Karpas-422 (cell line): ENCODE measurements around the gene ERVH48-1. TPM values are rescaled to one million over a fixed set of nuclear protein-coding genes. Genes with fewer than 3 reads are reported as not detected.
A peak's percentile ranks its signal among the peaks of the same experiment; 100 is the strongest.
"Not testable (repeated sequence)": the region's sequence is repeated elsewhere in the genome, so short reads cannot be mapped to it uniquely, and the experiment has no call there.

ENCODE experiments used
- DNase-seq: peaks from one replicate; pipeline ENCODE4 v3.0.0-alpha.2; 2015
- H2AFZ ChIP-seq: fragments of 200-600 bp; sonication (generic); 2 replicates; pipeline ENCODE4 v1.6.1; 2014; ENCODE audit warnings: antibody characterized with exemption, low read length, mixed read lengths
- H3K27ac ChIP-seq: fragments of 200-600 bp; sonication (generic); 2 replicates; pipeline ENCODE4 v1.5.1; 2014; ENCODE audit warnings: mild to moderate bottlenecking, low read length, moderate library complexity
- H3K27me3 ChIP-seq: fragments of 200-600 bp; sonication (generic); 2 replicates; pipeline ENCODE4 v1.6.1; 2014; ENCODE audit warnings: low read length, mixed read lengths
- H3K36me3 ChIP-seq: fragments of 200-600 bp; sonication (generic); 2 replicates; pipeline ENCODE4 v1.6.1; 2014; ENCODE audit warnings: low read length, mixed read lengths; ENCODE audit not compliant: insufficient read depth
- H3K4me1 ChIP-seq: fragments of 200-600 bp; sonication (generic); 2 replicates; pipeline ENCODE4 v1.6.1; 2014; ENCODE audit warnings: mild to moderate bottlenecking, low read length, mixed read lengths
- H3K4me2 ChIP-seq: fragments of 200-600 bp; sonication (generic); 2 replicates; pipeline ENCODE4 v1.6.1; 2014; ENCODE audit warnings: low read length, low read depth, mild to moderate bottlenecking; ENCODE audit not compliant: poor library complexity, severe bottlenecking
- H3K4me3 ChIP-seq: fragments of 200-600 bp; sonication (generic); 2 replicates; pipeline ENCODE4 v1.5.1; 2014; ENCODE audit warnings: mild to moderate bottlenecking, antibody characterized with exemption, low read length, mixed read lengths
- H3K79me2 ChIP-seq: fragments of 200-600 bp; sonication (generic); 2 replicates; pipeline ENCODE4 v1.6.1; 2014; ENCODE audit warnings: mild to moderate bottlenecking, low read length, mixed read lengths
- H3K9ac ChIP-seq: fragments of 200-600 bp; sonication (generic); 2 replicates; pipeline ENCODE4 v1.6.0; 2014; ENCODE audit warnings: low read length
- H3K9me2 ChIP-seq: fragments of 200-600 bp; sonication (generic), shearing (Covaris generic); replicated peaks from 2 replicates; pipeline ENCODE4 v1.6.0; 2014; ENCODE audit warnings: mild to moderate bottlenecking, low read length, moderate library complexity; ENCODE audit not compliant: insufficient read depth
- H3K9me3 ChIP-seq: fragments of 300-700, 200-600 bp; sonication (generic); 2 replicates; pipeline ENCODE4 v1.6.1; 2014; ENCODE audit warnings: low read length, mixed read lengths
- H4K20me1 ChIP-seq: fragments of 200-600 bp; sonication (generic); 2 replicates; pipeline ENCODE4 v1.6.1; 2014; ENCODE audit warnings: mild to moderate bottlenecking, antibody characterized with exemption, low read length, low read depth; ENCODE audit not compliant: insufficient read depth
- small RNA-seq: library from RNA; depleted of rRNA; stranded (forward); fragments of <200 nt; gene quantifications from one replicate; pipeline ENCODE3, GENCODE V24; 2014
- total RNA-seq: library from RNA; depleted of rRNA; stranded (reverse); fragments of >200 nt; shearing (Covaris generic); gene quantifications from 2 replicates; pipeline ENCODE4 v1.2.3, GENCODE V29; 2014; ENCODE audit warnings: low replicate concordance; rRNA removed

Gene ERVH48-1
- total RNA-seq, 1 experiment from 2014 or later, result not detected

DNA sequence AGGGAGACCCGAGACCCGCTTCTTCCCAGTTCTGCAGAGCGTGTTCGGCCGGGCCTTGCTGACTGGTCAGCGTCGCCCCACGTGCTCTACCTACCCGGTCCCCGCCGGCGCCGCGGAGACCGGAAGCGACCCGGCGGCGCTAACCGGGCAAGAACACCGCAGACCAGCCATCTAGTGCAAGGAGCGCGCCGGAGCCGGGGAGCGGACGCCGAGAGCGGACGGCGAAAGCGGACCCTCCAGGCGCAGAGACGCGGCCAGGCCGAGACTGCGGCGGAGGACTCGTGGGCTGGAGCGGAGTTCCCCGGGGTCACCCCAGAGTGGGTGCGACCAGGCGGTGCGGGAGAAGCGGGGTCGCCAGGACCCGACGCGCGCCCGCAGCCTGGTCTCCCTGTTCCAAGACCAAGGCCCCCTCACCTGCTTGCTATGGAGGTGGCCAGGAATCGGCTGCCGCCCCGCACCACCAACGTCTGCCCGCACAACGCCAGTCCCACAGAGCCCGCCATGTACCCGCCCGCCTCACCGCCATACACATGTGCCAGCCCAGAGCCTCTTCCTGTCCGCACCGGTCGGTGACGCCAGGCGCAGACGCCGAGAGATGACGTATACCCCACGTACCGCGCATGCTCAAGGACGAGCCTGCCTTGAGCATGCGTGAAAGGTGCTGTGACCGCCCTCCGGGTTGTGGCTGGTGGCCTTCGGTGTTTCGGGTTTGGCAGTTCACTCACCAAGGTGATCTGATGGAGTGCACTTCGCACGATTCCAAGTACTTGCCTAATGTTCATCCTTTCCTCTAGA, 46.2 kb downstream of the ERVH48-1 start, which contains the start of gene WDR4:
TSS of gene WDR4 (minus strand) at position 547 of the 795 bp plus-strand sequence. CDS start at position 503, 44 bp downstream.
- peak within 1 kb of the TSS; percentile 56; the same call in 1 of the 2 replicates for H2AFZ ChIP-seq
- H4K20me1 ChIP-seq, result peaks cover 11% of the 10 kb centered on the region; the same call in 1 of the 2 replicates
- peaks cover 19% of the 10 kb centered on the region for H3K4me1 ChIP-seq
- H3K9me2 ChIP-seq, result no peaks in the 10 kb centered on the region
- no peaks in the 10 kb centered on the region for H3K9me3 ChIP-seq
- H3K4me3 ChIP-seq, result peak within 1 kb of the TSS; percentile 90
- peak within 1 kb of the TSS; percentile 92 for H3K4me2 ChIP-seq
- peak within 1 kb of the TSS; percentile 68 for H3K27ac ChIP-seq
- peak within 1 kb of the TSS; percentile 94 for H3K9ac ChIP-seq
- H3K27me3 ChIP-seq, result no peaks in the 10 kb centered on the region
- peaks cover 3% of the 10 kb centered on the region; the same call in 1 of the 2 replicates for H3K36me3 ChIP-seq
- H3K79me2 ChIP-seq, result peaks cover 52% of the 10 kb centered on the region
- DNase-seq, result peak; percentile 99

DNA sequence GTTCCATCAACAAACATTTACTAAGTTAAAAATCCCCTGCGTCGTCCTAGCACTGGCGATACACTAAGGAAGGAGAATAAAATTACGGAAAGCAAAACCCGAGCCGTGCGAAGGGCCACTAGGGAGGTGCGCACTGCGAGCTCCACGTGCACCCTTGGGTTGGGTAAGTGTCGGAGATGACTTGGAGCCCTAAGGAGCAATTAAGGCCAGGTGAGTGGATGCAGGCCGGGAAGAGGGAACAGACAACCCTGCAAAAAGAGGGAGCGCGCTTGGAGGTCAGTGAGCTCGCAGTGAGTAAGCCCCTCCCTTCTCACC, 46.8 kb downstream of the ERVH48-1 start:
- H2AFZ ChIP-seq, result no peak overlapping the region
- no peaks in the 10 kb centered on the region for H3K27me3 ChIP-seq

DNA sequence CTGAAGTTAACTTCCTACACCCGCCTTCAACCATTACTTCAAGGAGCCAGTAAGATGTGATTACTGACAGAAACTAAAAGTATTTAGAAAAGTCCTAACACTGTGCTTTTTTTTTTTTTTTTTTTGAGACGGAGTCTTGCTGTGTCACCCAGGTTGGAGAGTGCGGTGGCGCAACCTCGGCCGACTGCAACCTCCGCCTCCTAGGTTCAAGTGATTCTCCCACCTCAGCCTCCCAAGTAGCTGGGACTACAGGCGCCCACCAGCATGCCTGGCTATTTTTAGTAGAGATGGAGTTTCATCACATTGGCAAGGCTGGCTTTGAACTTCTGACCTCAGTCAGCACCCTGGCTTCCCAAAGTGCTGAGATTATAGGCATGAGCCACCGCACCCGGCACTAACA, 49.6 kb downstream of the ERVH48-1 start:
- not testable (repeated sequence) for H3K9ac ChIP-seq, H3K4me3 ChIP-seq, H3K9me2 ChIP-seq, H3K27ac ChIP-seq, H2AFZ ChIP-seq, H3K9me3 ChIP-seq, H3K27me3 ChIP-seq, DNase-seq, H3K4me2 ChIP-seq
- peaks cover 19% of the 10 kb centered on the region for H3K36me3 ChIP-seq
- peaks cover 19% of the 10 kb centered on the region for H3K4me1 ChIP-seq
- peaks cover 73% of the 10 kb centered on the region for H3K79me2 ChIP-seq
- peaks cover 14% of the 10 kb centered on the region; the same call in 1 of the 2 replicates for H4K20me1 ChIP-seq

More for the DNA sequence above, 46.8 kb downstream of the ERVH48-1 start:
- Histone ChIP-seq H3K4me3 (peak overlapping the region; percentile 90), H3K36me3 (peaks cover 5% of the 10 kb centered on the region), H3K79me2 (peaks cover 55% of the 10 kb centered on the region), H4K20me1 (peaks cover 11% of the 10 kb centered on the region; the same call in 1 of the 2 replicates), H3K27ac (peak overlapping the region; percentile 67), H3K4me2 (peak overlapping the region; percentile 92), H3K9me2 (no peaks in the 10 kb centered on the region), H3K4me1 (peaks cover 19% of the 10 kb centered on the region), H3K9ac (peak overlapping the region; percentile 94), H3K9me3 (no peaks in the 10 kb centered on the region)
- no peak for DNase-seq

DNA sequence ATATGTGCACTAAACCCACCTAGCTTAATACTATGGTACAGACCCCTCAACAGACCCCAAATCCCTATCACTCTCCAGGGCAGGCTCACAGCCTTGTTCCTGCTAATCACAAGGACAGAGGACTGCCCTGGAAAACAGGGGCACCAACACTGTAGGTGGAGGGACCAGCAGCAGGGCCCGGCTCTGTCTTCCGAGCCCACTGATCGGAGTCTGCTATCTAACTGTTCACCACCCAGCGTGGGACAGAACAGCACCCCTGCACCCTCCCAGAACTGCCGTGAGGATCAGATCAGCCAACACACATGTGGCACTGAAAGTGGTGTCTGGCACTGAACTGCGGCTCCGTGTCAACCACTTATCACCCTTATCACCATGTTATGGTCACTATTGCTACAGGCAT, 52.3 kb downstream of the ERVH48-1 start:
- H4K20me1 ChIP-seq, result peaks cover 16% of the 10 kb centered on the region; the same call in 1 of the 2 replicates
- DNase-seq, result no peak
- H3K27me3 ChIP-seq, result no peaks in the 10 kb centered on the region
- no peak overlapping the region for H3K27ac ChIP-seq
- no peak overlapping the region for H3K4me3 ChIP-seq
- no peak overlapping the region for H3K4me2 ChIP-seq
- H3K9me3 ChIP-seq, result no peaks in the 10 kb centered on the region
- H3K36me3 ChIP-seq, result peaks cover 39% of the 10 kb centered on the region
- peaks cover 8% of the 10 kb centered on the region for H3K4me1 ChIP-seq
- H3K9me2 ChIP-seq, result no peaks in the 10 kb centered on the region
- H3K9ac ChIP-seq, result no peak overlapping the region
- peaks cover 71% of the 10 kb centered on the region for H3K79me2 ChIP-seq
- H2AFZ ChIP-seq, result no peak overlapping the region

DNA sequence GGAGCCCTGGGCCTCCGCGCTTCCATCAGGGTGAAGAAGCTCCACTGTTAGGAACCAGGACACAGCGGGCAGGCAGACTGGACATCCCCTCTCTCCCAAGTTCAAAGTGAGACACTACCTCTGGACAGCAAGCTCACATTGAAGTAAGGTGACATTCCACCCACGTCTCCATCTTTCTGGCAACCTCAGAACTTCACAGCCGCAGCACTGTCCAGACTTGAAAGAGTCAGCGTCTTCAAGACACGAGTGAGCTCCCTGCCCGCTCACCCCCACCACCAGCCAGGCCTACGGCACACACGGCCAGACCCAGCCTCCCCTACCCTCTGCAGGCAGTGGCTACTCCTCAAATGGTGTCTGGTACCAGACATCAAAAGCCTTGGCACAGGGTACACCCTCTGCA, 57.2 kb downstream of the ERVH48-1 start:
- Histone ChIP-seq H3K27me3 (no peaks in the 10 kb centered on the region), H3K9me2 (no peaks in the 10 kb centered on the region), H3K36me3 (peaks cover 33% of the 10 kb centered on the region), H3K27ac (no peak overlapping the region), H3K79me2 (peaks cover 83% of the 10 kb centered on the region), H3K9me3 (no peaks in the 10 kb centered on the region), H3K4me3 (no peak overlapping the region), H2AFZ (no peak overlapping the region), H3K9ac (no peak overlapping the region), H3K4me2 (no peak overlapping the region), H3K4me1 (no peaks in the 10 kb centered on the region), H4K20me1 (peaks cover 34% of the 10 kb centered on the region)
- no peak for DNase-seq

Small RNA genes within 50 kb of the gene (small RNA-seq; reads per million reads assigned to genes)
- gene MIR5692B, result not detected

Other genes with a start within 250 kb of the ERVH48-1 start
- gene WDR4, start 46.1 kb downstream of the ERVH48-1 start, total RNA-seq, result 15.3 and 24.9 TPM in 2 replicates
- gene NDUFV3, start 32.3 kb downstream of the ERVH48-1 start, total RNA-seq, result 10.7 and 21.0 TPM in 2 replicates
- gene PKNOX1, start 48.9 kb upstream of the ERVH48-1 start, total RNA-seq, result 19.7 and 28.1 TPM in 2 replicates
- gene CBS, start 150.2 kb upstream of the ERVH48-1 start, total RNA-seq, result 3.6 and 4.5 TPM in 2 replicates
- gene U2AF1, start 181.9 kb upstream of the ERVH48-1 start, total RNA-seq, result 33.0 and 53.7 TPM in 2 replicates
- not detected in 2 replicates for gene CRYAA, start 243.4 kb upstream of the ERVH48-1 start, total RNA-seq